Mucosa of descending colon (tissue), 3 donors: Measurements from ENCODE around the gene ZMYND10. TPM values are rescaled to one million over a fixed set of nuclear protein-coding genes. Genes with fewer than 3 reads are reported as not detected.
A peak's percentile ranks its signal among the peaks of the same experiment; 100 is the strongest.

Experiments used
- ATAC-seq: fragments of 200-7000 bp; cut with Tn5 transposase; one replicate; pipeline ENCODE4 v1.9.1; 2020; ENCODE audit warnings: mild to moderate bottlenecking, moderate library complexity
- DNase-seq, 3 donors: peaks; one replicate each; pipeline ENCODE4 v3.0.0-alpha.2; 2020
- H3K36me3 ChIP-seq: fragments of 200-600 bp; one replicate; pipeline ENCODE4 v1.8.0; 2021; ENCODE audit warnings: low read depth, mild to moderate bottlenecking
- H3K4me1 ChIP-seq: fragments of 200-600 bp; one replicate; pipeline ENCODE4 v1.8.0; 2021; ENCODE audit warnings: low read depth, mild to moderate bottlenecking
- H3K4me3 ChIP-seq: fragments of 200-600 bp; one replicate; pipeline ENCODE4 v1.8.0; 2021; ENCODE audit warnings: mild to moderate bottlenecking
- H3K9me3 ChIP-seq: fragments of 200-600 bp; one replicate; pipeline ENCODE4 v1.8.0; 2021; ENCODE audit warnings: mild to moderate bottlenecking
- CTCF ChIP-seq: fragments of 200-600 bp; IDR thresholded peaks from one replicate; pipeline ENCODE4 v1.8.0; 2022; ENCODE audit warnings: antibody characterized with exemption, mild to moderate bottlenecking
- intact Hi-C, 2 donors: fragments of 100-400 bp; cut with DNase I in 1 of 2; cut with micrococcal nuclease in 1 of 2; formaldehyde crosslinking; loops; one replicate each; pipeline versions ENCODE4 v1.11.0 to v1.11.1; 2022; cut with DNase I, micrococcal nuclease
- total RNA-seq, 3 donors: library from RNA; stranded (reverse); fragmentation: NEBNext Ultra II Directional in 2 of 3; extraction: Animal tissue kit (Norgen Biotek cat#: 25700) in 2 of 3; gene quantifications; one replicate each; pipeline versions ENCODE4 v1.2.1 to v1.2.4, GENCODE V29; 2021 to 2023
- donor health status: DM: no; HTN: no; CAD: no; lungs with moderate emphysema.
- donor health status: DM: no; HTN: no; CAD: no.
- donor health status: DM: no; HTN: yes; CAD: no.

Gene ZMYND10
- total RNA-seq, 3 donors from 2014 or later, result 0.20 to 0.60 (median 0.31) TPM

- TF ChIP-seq CTCF, result no peak
- intact Hi-C loops, result no loop called here
- no peaks in the 10 kb centered on the region for H3K9me3 ChIP-seq
- DNase-seq, result no peak
- peaks cover 3% of the 10 kb centered on the region for H3K4me1 ChIP-seq
- no peak overlapping the region for H3K4me3 ChIP-seq
- no peak for ATAC-seq
- H3K36me3 ChIP-seq, result no peaks in the 10 kb centered on the region
Observed at GRCh38 chr3:50388720-50389413, 43.3 kb upstream of the ZMYND10 start.

- peak; percentile 15 for ATAC-seq
Observed at GRCh38 chr3:50388016-50388719, 42.6 kb upstream of the ZMYND10 start.

GRCh38 chr3:50385754-50386153 is 40.2 kb upstream of the ZMYND10 start:
- Histone ChIP-seq H3K9me3 (no peaks in the 10 kb centered on the region), H3K36me3 (no peaks in the 10 kb centered on the region), H3K4me1 (peaks cover 2% of the 10 kb centered on the region), H3K4me3 (no peak overlapping the region)
- DNase-seq (no peak), ATAC-seq (no peak)
- no peak for TF ChIP-seq CTCF
- intact Hi-C loops, result no loop called here

More at GRCh38 chr3:50388016-50388719, 42.6 kb upstream of the ZMYND10 start:
- Histone ChIP-seq H3K36me3 (no peaks in the 10 kb centered on the region), H3K9me3 (no peaks in the 10 kb centered on the region), H3K4me3 (no peak overlapping the region), H3K4me1 (peaks cover 3% of the 10 kb centered on the region)
- DNase-seq, result no peak
- intact Hi-C loops, result no loop called here
- TF ChIP-seq CTCF, result no peak

GRCh38 chr3:50383750-50384149 is 38.2 kb upstream of the ZMYND10 start:
- no peak overlapping the region for H3K4me3 ChIP-seq
- no peak for TF ChIP-seq CTCF
- H3K36me3 ChIP-seq, result no peaks in the 10 kb centered on the region
- DNase-seq, result no peak
- ATAC-seq, result no peak
- no peaks in the 10 kb centered on the region for H3K9me3 ChIP-seq
- intact Hi-C loops, result no loop called here
- H3K4me1 ChIP-seq, result no peaks in the 10 kb centered on the region

GRCh38 chr3:50382722-50383121 is 37.2 kb upstream of the ZMYND10 start:
- Histone ChIP-seq H3K4me3 (no peak overlapping the region), H3K4me1 (no peaks in the 10 kb centered on the region), H3K9me3 (no peaks in the 10 kb centered on the region), H3K36me3 (no peaks in the 10 kb centered on the region)
- ATAC-seq, result no peak
- DNase-seq, result no peak
- intact Hi-C loops, result no loop called here
- TF ChIP-seq CTCF, result no peak
